Measurements from ENCODE around the gene SLC25A47. TPM values are rescaled to one million over a fixed set of nuclear protein-coding genes. Genes with fewer than 3 reads are reported as not detected.
A peak's percentile ranks its signal among the peaks of the same experiment; 100 is the strongest.

Gene SLC25A47
- total RNA-seq, 2 experiments from 2014 or later = not detected

DNA sequence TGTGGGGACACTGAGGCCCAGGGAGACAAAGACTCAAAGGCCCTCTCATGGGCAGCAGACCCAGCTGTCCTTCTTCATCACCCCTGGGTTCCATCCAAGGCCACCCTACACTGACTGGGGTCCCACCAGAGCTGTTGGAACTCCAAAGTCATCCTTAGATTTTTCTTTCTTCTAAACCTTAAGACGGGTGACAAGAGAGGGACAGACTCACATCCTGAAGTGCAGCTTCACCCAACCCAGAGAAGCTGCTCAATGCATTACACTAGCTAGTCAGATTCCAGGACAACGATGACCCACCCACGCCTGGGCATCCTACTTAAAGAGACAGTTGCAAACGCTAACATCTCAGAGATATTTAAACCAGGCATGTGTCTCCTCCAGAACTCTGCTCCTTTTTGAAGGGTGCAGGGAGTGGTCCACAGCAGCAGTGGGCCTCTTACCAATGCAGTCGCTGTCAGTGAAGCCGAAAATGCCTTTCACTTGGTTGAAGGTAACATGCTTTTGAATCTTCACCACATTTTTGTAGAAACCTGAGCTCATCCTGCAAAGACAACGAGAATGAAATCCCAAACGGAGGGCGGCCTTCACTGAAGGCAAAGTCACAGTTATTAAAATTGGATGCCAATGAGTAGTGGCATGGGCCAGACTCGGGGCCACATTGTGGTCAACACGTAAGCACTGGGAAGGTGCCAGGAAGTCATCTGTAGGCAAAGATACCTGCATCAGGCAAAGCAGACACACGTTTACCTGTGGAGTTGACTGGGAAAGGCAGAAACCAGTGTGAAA lies 23.4 kb downstream of the SLC25A47 start:
- Mint-ChIP-seq H3K4me3 (no peak overlapping the region), H3K27ac (no peak overlapping the region), H3K27me3 (no peaks in the 10 kb centered on the region), H3K4me1 (ENCODE audit: low read depth) (peaks cover 15% of the 10 kb centered on the region), H3K9me3 (no peaks in the 10 kb centered on the region), H3K36me3 (peaks cover 70% of the 10 kb centered on the region)
- ChIA-PET CTCF (interaction anchor here (0.8 kb wide), 1 partner anchor 32 kb away, joined by 3 read pairs; no protein-coding TSS in a partner anchor), POLR2A (interaction anchor here (1.0 kb wide), 1 partner anchor 20 kb away, joined by 3 read pairs; no protein-coding TSS in a partner anchor)
- DNase-seq = no peak
- intact Hi-C loops (cut with micrococcal nuclease) = no loop called here

DNA sequence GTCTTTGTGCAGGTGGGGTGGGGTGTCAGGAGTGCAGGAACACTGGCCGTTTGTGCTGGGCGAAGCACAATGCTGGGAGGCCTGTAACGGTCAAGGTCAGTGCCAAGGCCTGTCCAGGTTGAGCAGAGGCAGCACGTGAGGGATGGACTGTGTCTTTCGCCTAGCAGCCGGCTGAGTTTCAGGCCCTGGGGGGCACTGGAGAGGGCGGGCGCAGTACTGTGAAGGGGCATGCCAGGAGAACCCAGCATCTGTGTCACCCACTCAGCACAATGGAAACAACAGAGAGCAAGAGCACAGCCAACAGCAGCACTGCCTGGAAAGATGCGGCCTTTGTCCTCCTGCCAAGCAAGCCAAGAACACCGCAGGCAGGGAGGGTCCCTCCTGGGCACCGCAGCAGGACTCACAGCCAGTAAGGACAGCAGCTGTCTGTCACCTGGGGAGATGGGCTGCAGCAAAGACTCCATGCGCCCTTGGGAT lies 25.2 kb downstream of the SLC25A47 start:
- CTCF ChIA-PET = no interaction called here

DNA sequence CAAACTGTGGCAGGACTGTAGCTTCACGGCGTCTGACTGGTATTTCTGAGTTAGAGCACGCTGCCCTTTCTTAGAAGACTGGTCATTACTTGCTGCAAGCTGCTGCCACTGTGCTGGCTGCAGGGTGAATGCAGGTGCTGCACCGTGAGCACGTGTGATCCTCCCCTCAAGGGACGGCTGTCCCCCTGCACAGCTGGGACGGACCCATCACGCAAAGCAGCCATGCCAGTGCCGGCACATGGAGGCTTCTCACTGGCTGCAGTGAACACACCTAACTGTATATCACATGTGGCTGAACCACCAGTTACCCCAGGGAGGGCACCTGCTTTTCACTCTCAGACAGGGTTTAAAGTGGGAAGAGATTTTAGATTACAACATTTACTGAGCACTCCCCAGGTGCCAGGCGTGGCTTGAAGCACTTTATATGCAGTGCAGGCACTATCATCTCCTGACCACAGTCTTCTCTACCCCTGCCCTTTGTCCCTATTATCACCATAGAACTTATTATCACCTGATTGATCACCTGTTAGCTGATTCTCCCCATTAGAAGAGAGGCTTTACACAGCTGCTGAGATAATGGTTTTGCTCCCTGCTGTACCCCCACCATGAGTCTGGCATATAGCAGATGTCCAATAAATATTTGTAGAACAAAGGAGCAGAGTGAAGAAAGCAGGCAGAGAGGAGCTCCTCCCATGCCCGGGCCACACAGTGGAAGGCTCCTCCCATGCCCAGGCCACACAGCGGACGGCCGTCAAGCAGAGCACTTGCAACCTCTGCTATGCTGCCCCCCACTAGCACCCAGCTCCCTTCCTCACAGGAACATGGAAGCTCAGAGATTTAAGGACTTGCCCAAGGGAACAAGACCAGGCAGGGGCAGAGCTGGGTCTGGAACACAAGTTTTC lies 25.9 kb downstream of the SLC25A47 start:
- ChIA-PET POLR2A (interaction anchor here (1.3 to 1.6 kb wide), 2 partner anchors 10 to 24 kb away, joined by 4 read pairs; no protein-coding TSS in a partner anchor), CTCF (interaction anchor here (1.0 kb wide), 1 partner anchor 87 kb away, joined by 3 read pairs; no protein-coding TSS in a partner anchor)
- H3K4me1 Mint-ChIP-seq (ENCODE audit: low read depth) = no peaks in the 10 kb centered on the region
- intact Hi-C loops (cut with micrococcal nuclease) = no loop called here
- no peak for DNase-seq
- no peaks in the 10 kb centered on the region for H3K27me3 Mint-ChIP-seq
- no peak overlapping the region for H3K4me3 Mint-ChIP-seq
- H3K9me3 Mint-ChIP-seq = no peaks in the 10 kb centered on the region
- H3K27ac Mint-ChIP-seq = no peak overlapping the region
- peaks cover 64% of the 10 kb centered on the region for H3K36me3 Mint-ChIP-seq

More for the DNA sequence above, 25.2 kb downstream of the SLC25A47 start:
- peaks cover 62% of the 10 kb centered on the region for H3K36me3 Mint-ChIP-seq
- H3K27me3 Mint-ChIP-seq = no peaks in the 10 kb centered on the region
- H3K9me3 Mint-ChIP-seq = no peaks in the 10 kb centered on the region
- intact Hi-C loops (cut with micrococcal nuclease) = no loop called here
- POLR2A ChIA-PET = no interaction called here
- H3K4me3 Mint-ChIP-seq = no peak overlapping the region
- H3K27ac Mint-ChIP-seq = no peak overlapping the region
- H3K4me1 Mint-ChIP-seq (ENCODE audit: low read depth) = no peaks in the 10 kb centered on the region
- DNase-seq = no peak

DNA sequence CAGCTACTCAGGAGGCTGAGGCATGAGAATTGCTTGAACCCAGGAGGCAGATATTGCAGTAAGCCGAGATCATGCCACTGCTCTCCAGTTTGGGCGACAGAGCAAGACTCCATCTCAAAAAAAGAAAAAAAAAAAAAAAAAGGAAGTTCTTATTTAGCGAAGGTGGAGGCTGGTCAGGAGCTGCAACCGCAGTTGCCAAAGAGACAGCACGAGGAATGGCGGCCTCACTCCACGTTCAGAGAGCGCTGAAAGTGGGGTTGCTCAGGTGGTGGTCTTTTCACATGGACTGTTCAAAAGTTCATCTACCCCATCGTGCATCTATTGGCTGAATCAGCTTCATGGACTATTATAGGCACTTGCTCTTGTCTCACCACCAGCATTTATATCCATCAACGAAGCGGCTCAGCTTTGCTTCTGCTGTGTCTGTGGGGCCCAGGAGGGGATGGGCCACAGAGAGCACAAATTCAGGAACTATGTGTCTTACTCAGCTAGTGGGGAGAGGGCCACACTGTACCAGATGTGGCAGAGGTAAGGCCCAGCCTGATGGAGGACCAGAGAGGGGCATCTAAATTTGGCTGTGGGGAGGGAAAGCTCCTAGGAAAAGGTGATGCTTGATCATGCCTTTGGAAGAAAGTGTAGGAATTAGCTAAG lies 27.3 kb downstream of the SLC25A47 start:
- no peaks in the 10 kb centered on the region for H3K27me3 Mint-ChIP-seq
- CTCF ChIA-PET = interaction anchor here (1.0 to 1.7 kb wide), 2 partner anchors 27 to 89 kb away, joined by 3 to 5 read pairs; no protein-coding TSS in a partner anchor
- no peak overlapping the region for H3K27ac Mint-ChIP-seq
- DNase-seq = no peak
- peaks cover 74% of the 10 kb centered on the region for H3K36me3 Mint-ChIP-seq
- H3K4me1 Mint-ChIP-seq (ENCODE audit: low read depth) = no peaks in the 10 kb centered on the region
- no peaks in the 10 kb centered on the region for H3K9me3 Mint-ChIP-seq
- POLR2A ChIA-PET = interaction anchor here (1.2 to 1.6 kb wide), 3 partner anchors 8 to 14 kb away, joined by 3 to 4 read pairs (median 3); no protein-coding TSS in a partner anchor
- H3K4me3 Mint-ChIP-seq = no peak overlapping the region
- intact Hi-C loops (cut with micrococcal nuclease) = no loop called here

DNA sequence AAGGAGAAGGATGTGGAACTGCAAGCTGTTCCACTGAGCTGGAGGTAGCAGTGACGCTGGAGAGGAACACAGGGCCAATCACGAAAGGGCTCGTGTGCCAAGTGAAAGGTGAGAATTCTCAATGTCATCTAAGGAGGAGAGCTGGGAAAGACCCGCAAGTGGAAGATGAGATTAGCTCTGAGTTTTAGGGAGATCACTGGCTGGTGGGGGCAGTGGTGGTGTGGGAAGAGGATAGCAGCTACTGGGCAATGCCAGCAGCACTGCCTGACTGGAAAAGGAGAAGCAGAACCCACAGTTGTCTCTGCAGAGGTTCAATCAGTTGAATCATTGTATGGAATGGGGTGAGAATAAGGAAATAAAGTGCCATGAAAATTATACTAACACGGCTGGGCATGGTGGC lies 27.8 kb downstream of the SLC25A47 start:
- intact Hi-C loops (cut with micrococcal nuclease) = no loop called here
- no peak for DNase-seq
- Mint-ChIP-seq H3K4me1 (ENCODE audit: low read depth) (no peaks in the 10 kb centered on the region), H3K27ac (no peak overlapping the region), H3K4me3 (no peak overlapping the region), H3K9me3 (no peaks in the 10 kb centered on the region), H3K27me3 (no peaks in the 10 kb centered on the region), H3K36me3 (peaks cover 76% of the 10 kb centered on the region)
- CTCF ChIA-PET = interaction anchor here (1.7 kb wide), 1 partner anchor 27 kb away, joined by 5 read pairs; no protein-coding TSS in a partner anchor
- POLR2A ChIA-PET = interaction anchor here (1.2 to 1.4 kb wide), 2 partner anchors 13 to 15 kb away, joined by 3 read pairs; no protein-coding TSS in a partner anchor

DNA sequence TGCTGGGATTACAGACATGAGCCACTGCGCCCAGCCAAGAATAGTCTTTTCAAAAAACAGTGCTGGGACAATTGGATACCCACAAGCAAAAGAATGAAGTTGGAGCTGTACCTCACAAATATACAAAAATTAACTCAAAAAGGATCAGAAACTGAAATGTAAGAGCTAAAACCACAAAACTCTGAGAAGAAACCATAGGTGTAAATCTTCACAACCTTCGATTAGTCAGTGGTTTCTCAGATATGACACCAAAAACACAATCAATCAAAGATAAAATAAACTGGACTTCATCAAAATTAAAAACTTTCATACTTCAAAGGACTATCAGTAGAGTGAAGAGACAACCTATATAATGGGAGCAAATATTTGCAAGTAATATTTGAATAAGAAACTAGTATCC lies 35.3 kb downstream of the SLC25A47 start:
- intact Hi-C loops (cut with micrococcal nuclease) = no loop called here
- no peaks in the 10 kb centered on the region for H3K27me3 Mint-ChIP-seq
- H3K36me3 Mint-ChIP-seq = peaks cover 87% of the 10 kb centered on the region
- no peak overlapping the region for H3K4me3 Mint-ChIP-seq
- H3K9me3 Mint-ChIP-seq = no peaks in the 10 kb centered on the region
- ChIA-PET POLR2A (interaction anchor here (1.2 to 1.5 kb wide), 2 partner anchors 9 kb away, joined by 3 to 4 read pairs; no protein-coding TSS in a partner anchor), CTCF (interaction anchor here (1.7 kb wide), 1 partner anchor 19 kb away, joined by 4 read pairs; no protein-coding TSS in a partner anchor)
- peaks cover 33% of the 10 kb centered on the region for H3K4me1 Mint-ChIP-seq (ENCODE audit: low read depth)
- no peak for DNase-seq
- peak overlapping the region; percentile 40 for H3K27ac Mint-ChIP-seq

DNA sequence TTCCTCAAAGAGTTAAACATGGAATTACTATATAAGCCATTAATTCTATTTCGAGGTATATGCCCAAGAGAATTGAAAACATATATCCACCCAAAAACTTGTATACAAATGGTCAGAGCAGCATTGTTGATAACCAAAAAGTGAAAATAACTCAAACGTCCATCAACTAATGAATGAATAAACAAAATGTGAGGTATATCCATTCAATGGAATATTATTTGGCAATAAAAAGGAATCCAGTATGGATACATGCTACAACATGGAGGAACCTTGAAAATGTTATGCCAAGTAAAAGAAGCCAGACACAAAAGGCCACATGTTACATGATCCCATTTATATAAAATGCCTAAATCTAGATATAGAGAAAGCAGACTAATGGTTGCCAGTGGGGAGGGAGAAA lies 36.0 kb downstream of the SLC25A47 start:
- Mint-ChIP-seq H3K27me3 (no peaks in the 10 kb centered on the region), H3K4me3 (no peak overlapping the region), H3K36me3 (peaks cover 85% of the 10 kb centered on the region), H3K4me1 (ENCODE audit: low read depth) (peaks cover 35% of the 10 kb centered on the region), H3K27ac (no peak overlapping the region), H3K9me3 (no peaks in the 10 kb centered on the region)
- intact Hi-C loops (cut with micrococcal nuclease) = no loop called here
- POLR2A ChIA-PET = interaction anchor here (1.2 kb wide), 1 partner anchor 10 kb away, joined by 4 read pairs; no protein-coding TSS in a partner anchor
- CTCF ChIA-PET = interaction anchor here (1.7 kb wide), 1 partner anchor 18 kb away, joined by 4 read pairs; no protein-coding TSS in a partner anchor
- no peak for DNase-seq

DNA sequence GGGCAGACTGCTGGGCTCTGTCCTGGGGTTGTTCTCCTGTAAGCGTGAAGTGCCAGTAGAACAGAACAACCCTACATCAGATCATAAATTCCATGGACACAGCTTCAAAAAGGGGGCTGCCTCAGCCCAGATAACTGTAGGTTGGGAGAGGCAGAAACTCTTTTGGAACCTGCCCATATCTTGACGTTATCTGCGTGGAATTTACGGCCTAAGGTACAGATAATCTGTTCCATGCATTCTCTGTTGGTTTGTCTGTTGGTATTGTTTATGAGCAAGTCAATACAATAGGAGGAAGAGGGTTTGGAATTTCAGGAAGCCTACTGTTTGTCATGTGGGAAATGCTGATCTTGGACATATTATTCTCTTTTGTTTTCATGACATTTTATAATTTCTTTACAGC lies 36.7 kb downstream of the SLC25A47 start:
- POLR2A ChIA-PET = interaction anchor here (2.7 kb wide), 1 partner anchor 15 kb away, joined by 12 read pairs; a partner anchor contains a TSS
- no peak overlapping the region for H3K4me3 Mint-ChIP-seq
- H3K27ac Mint-ChIP-seq = no peak overlapping the region
- peaks cover 38% of the 10 kb centered on the region for H3K4me1 Mint-ChIP-seq (ENCODE audit: low read depth)
- H3K9me3 Mint-ChIP-seq = no peaks in the 10 kb centered on the region
- H3K36me3 Mint-ChIP-seq = peaks cover 80% of the 10 kb centered on the region
- DNase-seq = no peak
- CTCF ChIA-PET = no interaction called here
- no peaks in the 10 kb centered on the region for H3K27me3 Mint-ChIP-seq
- intact Hi-C loops (cut with micrococcal nuclease) = no loop called here

DNA sequence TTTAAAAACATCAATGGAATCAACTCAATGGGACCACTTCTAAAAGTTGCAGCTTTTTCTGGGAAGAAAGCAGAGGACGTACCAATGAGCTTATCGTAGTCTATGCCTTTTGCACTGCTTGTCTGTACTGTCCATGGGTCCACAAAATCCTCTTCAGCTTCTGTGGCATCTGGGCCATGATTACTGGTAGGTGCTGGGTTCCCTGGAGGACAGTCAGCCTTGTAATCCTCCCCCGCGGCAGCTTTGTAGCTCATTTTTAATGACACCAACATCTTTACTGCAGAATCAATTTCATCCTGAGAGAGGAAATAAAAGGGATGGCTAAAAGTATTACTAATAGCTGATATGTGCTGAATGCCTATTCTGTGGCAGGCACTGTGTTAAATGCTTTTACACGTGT lies 38.5 kb downstream of the SLC25A47 start:
- Mint-ChIP-seq H3K4me1 (ENCODE audit: low read depth) (peaks cover 46% of the 10 kb centered on the region), H3K36me3 (peaks cover 82% of the 10 kb centered on the region), H3K27ac (no peak overlapping the region), H3K27me3 (no peaks in the 10 kb centered on the region), H3K9me3 (no peaks in the 10 kb centered on the region), H3K4me3 (no peak overlapping the region)
- DNase-seq = no peak
- intact Hi-C loops (cut with micrococcal nuclease) = no loop called here
- ChIA-PET POLR2A (interaction anchor here (1.0 to 2.7 kb wide), 4 partner anchors 9 to 21 kb away, joined by 3 to 12 read pairs (median 6); a partner anchor contains a TSS), CTCF (interaction anchor here (0.8 to 2.2 kb wide), 4 partner anchors 22 to 102 kb away, joined by 3 to 9 read pairs (median 6); no protein-coding TSS in a partner anchor)

DNA sequence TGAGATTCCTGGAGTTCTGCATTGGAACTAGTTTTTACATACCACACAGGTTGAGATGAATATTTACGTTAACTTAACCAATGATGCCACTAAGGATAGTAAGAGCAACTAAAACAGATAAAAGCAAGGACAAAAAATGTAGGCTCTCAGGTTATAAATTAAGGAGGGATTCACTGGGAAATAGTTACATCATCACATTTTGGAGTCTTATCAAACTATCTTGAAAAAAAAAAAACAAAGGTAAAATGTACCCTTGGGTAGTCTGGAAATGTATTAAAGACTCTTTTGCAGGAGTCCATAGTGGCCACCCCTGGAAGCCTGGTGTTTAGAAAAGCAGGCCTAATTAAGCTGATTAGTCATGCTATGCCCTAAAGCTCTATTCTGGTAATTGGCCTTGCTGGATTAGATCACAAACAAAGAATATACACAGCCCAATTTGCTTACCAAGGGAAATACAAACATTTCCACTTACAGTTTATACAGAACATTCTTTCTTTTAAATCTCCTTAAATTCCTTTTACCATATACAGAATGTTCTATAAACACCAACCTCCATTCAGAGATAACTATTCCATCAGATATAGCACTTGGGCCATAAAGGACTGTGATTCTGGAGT lies 39.3 kb downstream of the SLC25A47 start:
- Mint-ChIP-seq H3K4me3 (no peak overlapping the region), H3K27me3 (no peaks in the 10 kb centered on the region), H3K36me3 (peaks cover 82% of the 10 kb centered on the region), H3K9me3 (no peaks in the 10 kb centered on the region), H3K4me1 (ENCODE audit: low read depth) (peaks cover 48% of the 10 kb centered on the region), H3K27ac (no peak overlapping the region)
- intact Hi-C loops (cut with micrococcal nuclease) = no loop called here
- CTCF ChIA-PET = interaction anchor here (1.2 to 2.2 kb wide), 3 partner anchors 22 to 77 kb away, joined by 5 to 9 read pairs (median 6); no protein-coding TSS in a partner anchor
- POLR2A ChIA-PET = interaction anchor here (1.4 to 2.7 kb wide), 2 partner anchors 13 to 22 kb away, joined by 3 to 12 read pairs; a partner anchor contains a TSS
- DNase-seq = no peak

DNA sequence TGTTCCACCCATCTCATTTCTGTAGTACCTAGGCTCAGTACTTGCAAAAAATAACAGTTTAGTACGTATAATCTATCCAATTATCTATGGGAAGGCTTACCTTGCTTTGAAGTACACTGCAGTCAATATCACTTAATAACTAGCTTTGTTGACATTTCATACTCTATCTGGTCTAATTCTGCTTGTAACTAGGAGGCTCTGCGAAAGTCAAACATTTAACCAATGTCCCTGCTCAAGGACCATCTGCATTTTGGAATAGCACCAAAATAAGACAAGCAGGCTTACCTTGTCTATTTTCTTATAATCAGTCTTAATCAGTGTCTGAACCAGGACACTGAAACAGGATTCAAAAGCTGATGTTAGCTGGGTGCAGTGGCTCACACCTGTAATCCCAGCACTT lies 39.9 kb downstream of the SLC25A47 start:
- no peak overlapping the region for H3K4me3 Mint-ChIP-seq
- POLR2A ChIA-PET = interaction anchor here (0.8 kb wide), 1 partner anchor 21 kb away, joined by 3 read pairs; no protein-coding TSS in a partner anchor
- CTCF ChIA-PET = interaction anchor here (0.8 to 2.2 kb wide), 3 partner anchors 10 to 90 kb away, joined by 3 to 6 read pairs (median 4); no protein-coding TSS in a partner anchor
- no peak overlapping the region for H3K27ac Mint-ChIP-seq
- H3K36me3 Mint-ChIP-seq = peaks cover 83% of the 10 kb centered on the region
- H3K4me1 Mint-ChIP-seq (ENCODE audit: low read depth) = peaks cover 51% of the 10 kb centered on the region
- no peak for DNase-seq
- H3K27me3 Mint-ChIP-seq = no peaks in the 10 kb centered on the region
- H3K9me3 Mint-ChIP-seq = no peaks in the 10 kb centered on the region
- intact Hi-C loops (cut with micrococcal nuclease) = no loop called here

Measured in activated CD4-positive, alpha-beta memory T cell treated with anti-CD3 and anti-CD28 coated beads for 36 hours (primary cell).